Mesothelial cell of epicardium (in vitro differentiated cells): ENCODE data around the gene MAD1L1. TPM values are rescaled to one million over a fixed set of nuclear protein-coding genes. Genes with fewer than 3 reads are reported as not detected.

Experiments used
- DNase-seq, 2 experiments: peaks; one replicate each; pipeline ENCODE4 v3.0.0; 2021; ENCODE audit warnings: low spot score in 2 of 2; ENCODE audit not compliant: unreplicated experiment in 2 of 2
- H3K27ac Mint-ChIP-seq: 2 replicates; pipeline ENCODE4 v1.8.0; 2021; ENCODE audit warnings: mixed read lengths
- H3K27me3 Mint-ChIP-seq: 2 replicates; pipeline ENCODE4 v1.8.0; 2021; ENCODE audit warnings: low read depth, mixed read lengths
- H3K36me3 Mint-ChIP-seq: 2 replicates; pipeline ENCODE4 v1.8.0; 2021; ENCODE audit warnings: mixed read lengths
- H3K4me1 Mint-ChIP-seq: 2 replicates; pipeline ENCODE4 v1.8.0; 2021; ENCODE audit warnings: mixed read lengths
- H3K4me3 Mint-ChIP-seq: 2 replicates; pipeline ENCODE4 v1.8.0; 2021; ENCODE audit warnings: mild to moderate bottlenecking, moderate library complexity, mixed read lengths
- H3K9me3 Mint-ChIP-seq: 2 replicates; pipeline ENCODE4 v1.8.0; 2021; ENCODE audit warnings: mixed read lengths
- CTCF ChIP-seq: fragments of 200-600 bp; sonication (generic); IDR thresholded peaks from one replicate; pipeline ENCODE4 v1.5.0; 2021; ENCODE audit warnings: antibody characterized with exemption; ENCODE audit not compliant: unreplicated experiment
- total RNA-seq: library from RNA; stranded (reverse); gene quantifications from 3 replicates; pipeline ENCODE4 v1.2.1, GENCODE V29; 2021

MAD1L1 gene
- total RNA-seq, 1 donor from 2014 or later: 45.0 TPM

- Mint-ChIP-seq H3K4me3 (no peak overlapping the region), H3K36me3 (peaks cover 13% of the 10 kb centered on the region), H3K27ac (no peak overlapping the region), H3K27me3 (no peaks in the 10 kb centered on the region), H3K9me3 (no peaks in the 10 kb centered on the region), H3K4me1 (peaks cover 22% of the 10 kb centered on the region)
- no peak for TF ChIP-seq CTCF
- no peak for DNase-seq
Observed at GRCh38 chr7:2112261-2113198, 120.2 kb downstream of the MAD1L1 start.

- no peak for TF ChIP-seq CTCF
- peaks cover 22% of the 10 kb centered on the region for H3K4me1 Mint-ChIP-seq
- no peaks in the 10 kb centered on the region for H3K9me3 Mint-ChIP-seq
- DNase-seq: no peak
- no peak overlapping the region for H3K27ac Mint-ChIP-seq
- H3K36me3 Mint-ChIP-seq: peaks cover 13% of the 10 kb centered on the region
- no peaks in the 10 kb centered on the region for H3K27me3 Mint-ChIP-seq
- no peak overlapping the region for H3K4me3 Mint-ChIP-seq
Observed at GRCh38 chr7:2111568-2111967, 121.2 kb downstream of the MAD1L1 start.

GRCh38 chr7:2110610-2111396 is 121.9 kb downstream of the MAD1L1 start:
- peaks cover 13% of the 10 kb centered on the region for H3K36me3 Mint-ChIP-seq
- no peak for DNase-seq
- H3K9me3 Mint-ChIP-seq: no peaks in the 10 kb centered on the region
- no peaks in the 10 kb centered on the region for H3K27me3 Mint-ChIP-seq
- H3K4me1 Mint-ChIP-seq: peaks cover 24% of the 10 kb centered on the region
- H3K4me3 Mint-ChIP-seq: no peak overlapping the region
- no peak for TF ChIP-seq CTCF
- H3K27ac Mint-ChIP-seq: peak overlapping the region; percentile 44

- Mint-ChIP-seq H3K4me1 (peaks cover 29% of the 10 kb centered on the region), H3K27ac (peak overlapping the region; percentile 25), H3K4me3 (no peak overlapping the region), H3K36me3 (peaks cover 13% of the 10 kb centered on the region), H3K9me3 (no peaks in the 10 kb centered on the region), H3K27me3 (no peaks in the 10 kb centered on the region)
- TF ChIP-seq CTCF: no peak
- no peak for DNase-seq
Observed at GRCh38 chr7:2109936-2110609, 122.7 kb downstream of the MAD1L1 start.

- peak overlapping the region; percentile 25 for H3K27ac Mint-ChIP-seq
- peaks cover 36% of the 10 kb centered on the region for H3K4me1 Mint-ChIP-seq
- H3K36me3 Mint-ChIP-seq: peaks cover 8% of the 10 kb centered on the region
- no peaks in the 10 kb centered on the region for H3K27me3 Mint-ChIP-seq
- no peaks in the 10 kb centered on the region for H3K9me3 Mint-ChIP-seq
- no peak for TF ChIP-seq CTCF
- no peak for DNase-seq
- H3K4me3 Mint-ChIP-seq: no peak overlapping the region
Observed at GRCh38 chr7:2109251-2109872, 123.4 kb downstream of the MAD1L1 start.
